HG03135 (cell line): ENCODE data around the gene PTPRM.

ENCODE experiments used
- ATAC-seq: cut with Tn5 transposase; IDR thresholded peaks from one replicate; pipeline ENCODE4 v1.9.1; 2021; ENCODE audit warnings: mild to moderate bottlenecking, moderate library complexity; ENCODE audit not compliant: unreplicated experiment

Gene PTPRM

GRCh38 chr18:8401606-8402005 is 834.5 kb downstream of the PTPRM start:
- ATAC-seq = no peak

- no peak for ATAC-seq
Measured at GRCh38 chr18:8402237-8402636, 835.1 kb downstream of the PTPRM start.

- no peak for ATAC-seq
Measured at GRCh38 chr18:8403713-8404112, 836.6 kb downstream of the PTPRM start.

GRCh38 chr18:8406186-8406867 is 839.2 kb downstream of the PTPRM start:
- no peak for ATAC-seq

GRCh38 chr18:8406868-8407250 is 839.7 kb downstream of the PTPRM start:
- ATAC-seq = no peak

GRCh38 chr18:8409151-8409550 is 842.0 kb downstream of the PTPRM start:
- no peak for ATAC-seq

GRCh38 chr18:8411492-8411891 is 844.4 kb downstream of the PTPRM start:
- no peak for ATAC-seq

- no peak for ATAC-seq
Measured at GRCh38 chr18:8412117-8412516, 845.0 kb downstream of the PTPRM start.

- no peak for ATAC-seq
Measured at GRCh38 chr18:8413189-8413588, 846.1 kb downstream of the PTPRM start.

- no peak for ATAC-seq
Measured at GRCh38 chr18:8413751-8414150, 846.6 kb downstream of the PTPRM start.

- ATAC-seq = no peak
Measured at GRCh38 chr18:8416212-8417019, 849.3 kb downstream of the PTPRM start.

GRCh38 chr18:8422391-8422790 is 855.3 kb downstream of the PTPRM start:
- ATAC-seq = no peak

- ATAC-seq = no peak
Measured at GRCh38 chr18:8423051-8423557, 856.0 kb downstream of the PTPRM start.

- ATAC-seq = no peak
Measured at GRCh38 chr18:8424481-8424880, 857.4 kb downstream of the PTPRM start.

GRCh38 chr18:8424917-8425725 is 858.0 kb downstream of the PTPRM start:
- ATAC-seq = no peak

GRCh38 chr18:8426401-8426800 is 859.3 kb downstream of the PTPRM start:
- ATAC-seq = no peak

GRCh38 chr18:8427339-8427738 is 860.2 kb downstream of the PTPRM start:
- no peak for ATAC-seq

- no peak for ATAC-seq
Measured at GRCh38 chr18:8428951-8429350, 861.8 kb downstream of the PTPRM start.

- no peak for ATAC-seq
Measured at GRCh38 chr18:8431036-8431435, 863.9 kb downstream of the PTPRM start.

- no peak for ATAC-seq
Measured at GRCh38 chr18:8433323-8433722, 866.2 kb downstream of the PTPRM start.

- no peak for ATAC-seq
Measured at GRCh38 chr18:8433771-8434170, 866.7 kb downstream of the PTPRM start.
